Loucy (cell line): ENCODE measurements around the gene TENM4.

Experiments
- CTCF ChIP-seq: fragments of 200-600 bp; sonication (generic); conservative IDR thresholded peaks from 2 replicates; pipeline ENCODE4 v1.5.1; 2014; ENCODE audit warnings: mild to moderate bottlenecking, antibody characterized with exemption, low read length
- EZH2phosphoT487 ChIP-seq: fragments of 200-600 bp; IDR thresholded peaks from 2 replicates; pipeline ENCODE4 v1.6.1; 2018; ENCODE audit warnings: antibody characterized with exemption, mild to moderate bottlenecking, moderate library complexity, borderline replicate concordance

DNA sequence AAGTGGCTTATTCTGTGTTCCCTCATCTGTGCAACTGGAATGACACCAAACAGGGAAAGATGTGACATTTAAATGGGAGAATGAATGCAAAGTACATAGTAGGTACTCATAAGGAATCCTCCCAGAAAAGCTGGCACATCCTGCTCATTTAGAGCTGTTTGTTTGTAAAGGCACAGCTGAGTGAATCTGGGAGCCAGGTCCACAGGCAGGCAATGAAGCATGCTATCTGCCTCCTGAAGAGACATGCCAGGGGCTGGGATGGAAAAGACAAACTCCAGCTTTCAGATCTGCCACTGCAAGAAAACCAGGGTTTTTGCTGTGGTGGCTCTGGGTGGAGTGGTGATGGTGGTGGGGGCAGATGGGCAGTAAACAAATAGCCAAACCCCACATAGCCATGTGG lies 150.1 kb downstream of the TENM4 start:
- TF ChIP-seq CTCF (no peak), EZH2phosphoT487 (no peak)
